OCI-LY3 (cell line): Measurements from ENCODE around the gene ARNT2.

Experiments used
- CTCF ChIP-seq: fragments of 200-600, 300-600 bp; sonication (generic); IDR thresholded peaks from 2 replicates; pipeline ENCODE4 v1.5.1; 2014; ENCODE audit warnings: antibody characterized with exemption, low read length, low read depth
- EZH2phosphoT487 ChIP-seq: fragments of 200-600 bp; shearing (Covaris generic); IDR thresholded peaks from 2 replicates; pipeline ENCODE4 v1.6.1; 2018; ENCODE audit warnings: antibody characterized with exemption, mixed run types, low read depth

- no peak for TF ChIP-seq CTCF
- TF ChIP-seq EZH2phosphoT487 = no peak
These were observed 35.0 kb downstream of the ARNT2 start for GRCh38 chr15:80439140-80439539.
